ENCODE results near the gene TENT5C. TPM values are rescaled to one million over a fixed set of nuclear protein-coding genes. Genes with fewer than 3 reads are reported as not detected.

Gene TENT5C
- total and polyA plus RNA-seq, 2 of the 8 experiments (the other 6 are each of a cell fraction or from before 2014, with no cell fraction given): 0.38 to 0.99 TPM

DNA sequence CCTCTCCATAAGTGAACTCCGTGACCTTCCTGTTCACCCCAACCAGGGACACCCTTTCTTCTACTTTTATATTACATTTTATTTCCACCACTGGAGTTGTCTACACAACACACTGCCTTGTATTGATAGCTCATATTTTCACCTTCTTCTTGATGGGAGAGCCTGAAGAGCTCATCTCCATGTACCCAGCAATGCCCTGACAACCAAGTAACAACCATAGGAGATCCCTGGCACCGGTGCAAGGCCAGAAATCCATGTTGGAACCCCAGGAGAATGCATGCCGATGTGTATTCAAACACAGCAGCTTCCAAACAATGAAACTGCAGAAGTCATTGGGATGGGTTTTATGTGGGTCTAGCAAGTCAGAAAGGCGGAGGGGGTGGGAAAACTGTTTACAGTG is 15.5 kb downstream of the TENT5C start (continued):
- TF ChIP-seq RFX5 (IDR thresholded peaks at IDR 0.05; ENCODE audit: borderline replicate concordance, low read depth, low read length) (no peak), POLR2A (IDR thresholded peaks at IDR 0.05; ENCODE audit: control extremely low read depth in 1 of 2, low read depth in 2 of 2, low read length in 2 of 2) (no peak), ATF3 (IDR thresholded peaks at IDR 0.05; ENCODE audit: insufficient read depth, low read depth, low read length) (no peak)
